Stimulated activated CD4-positive, alpha-beta T cell treated with anti-CD3 and anti-CD28 coated beads, Interleukin-4, amount 100 ng/mL, for 4 hours (primary cell): ENCODE data around the gene SEBOX.

Experiments
- DNase-seq, 2 experiments: peaks; one replicate each; pipeline ENCODE4 v3.0.0-alpha.2; 2020

The SEBOX gene, protein sequence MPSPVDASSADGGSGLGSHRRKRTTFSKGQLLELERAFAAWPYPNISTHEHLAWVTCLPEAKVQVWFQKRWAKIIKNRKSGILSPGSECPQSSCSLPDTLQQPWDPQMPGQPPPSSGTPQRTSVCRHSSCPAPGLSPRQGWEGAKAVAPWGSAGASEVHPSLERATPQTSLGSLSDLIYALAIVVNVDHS

DNA sequence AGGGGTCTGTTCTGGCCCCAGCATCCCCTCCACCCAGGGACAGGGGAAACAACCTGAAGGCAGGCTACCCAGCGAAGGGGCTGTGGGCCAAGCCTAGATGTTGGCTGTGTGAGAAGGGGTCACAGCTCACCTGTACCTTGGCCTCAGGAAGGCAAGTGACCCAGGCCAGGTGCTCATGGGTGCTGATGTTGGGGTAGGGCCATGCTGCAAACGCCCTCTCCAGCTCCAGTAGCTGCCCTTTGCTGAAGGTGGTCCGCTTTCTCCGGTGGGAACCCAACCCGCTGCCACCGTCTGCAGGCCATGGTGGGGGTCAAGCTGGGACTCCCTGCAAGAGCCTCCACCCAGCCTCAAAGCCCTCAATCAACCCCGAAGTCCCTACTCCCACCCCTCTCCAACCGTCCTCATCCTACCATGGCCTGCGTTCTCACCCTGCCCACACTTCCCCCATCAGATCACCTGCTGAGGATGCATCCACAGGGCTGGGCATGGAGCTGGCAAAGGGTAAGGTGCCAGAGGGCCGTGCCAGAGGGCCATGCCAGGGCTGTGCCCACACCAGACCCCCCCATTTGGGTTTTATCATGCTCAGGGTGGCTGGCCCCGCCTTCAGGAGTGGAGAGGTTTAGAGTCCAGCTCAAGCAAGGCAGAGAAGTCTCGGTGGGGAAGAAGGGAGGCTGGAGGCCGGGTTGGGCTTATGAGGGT lies at the start of gene SEBOX:
Gene SEBOX, minus strand, starts transcription at position 535 of the 699 bp plus-strand sequence. Its CDS starts 48 bp downstream, at position 487.
- DNase-seq, result no peak

DNA sequence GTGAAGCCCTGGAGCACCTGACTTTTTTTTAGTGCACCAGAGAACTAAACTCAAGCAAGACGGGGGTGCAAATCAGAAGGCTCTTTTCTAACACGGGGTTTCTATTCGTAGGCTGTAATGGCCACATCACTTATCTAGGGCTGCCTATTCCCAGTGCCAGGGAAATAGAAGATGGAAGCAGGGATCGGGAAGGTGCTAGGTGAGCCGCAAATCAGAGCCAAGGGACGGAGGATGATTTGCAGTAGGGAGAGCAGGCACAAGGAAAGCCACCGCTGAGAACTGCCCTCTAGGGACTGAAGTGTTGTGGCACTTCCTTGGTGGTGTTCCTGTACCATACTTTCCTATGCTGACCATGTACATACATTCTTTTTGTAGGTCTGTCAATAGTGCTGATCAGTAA lies 48.8 kb upstream of the SEBOX start:
- DNase-seq, result no peak

DNA sequence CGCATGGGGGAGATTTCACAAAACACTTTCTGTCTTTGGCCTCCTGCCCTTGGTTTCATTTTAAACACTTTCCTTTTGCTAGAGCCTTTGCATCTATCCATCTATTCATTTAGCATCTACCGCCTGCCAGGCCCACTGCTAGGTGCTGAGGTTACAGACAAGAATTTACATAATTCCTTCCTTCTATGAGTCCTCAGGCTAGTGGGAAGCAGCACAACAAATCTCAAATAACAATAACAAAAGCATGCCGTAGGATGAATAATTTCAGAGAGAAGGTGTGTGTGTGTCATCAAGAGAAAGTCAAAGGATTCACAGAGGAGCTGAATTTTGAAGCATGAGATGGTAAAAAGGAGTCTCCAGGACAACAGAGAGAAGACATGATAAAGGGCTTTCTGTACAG lies 47.1 kb upstream of the SEBOX start:
- DNase-seq, result no peak

DNA sequence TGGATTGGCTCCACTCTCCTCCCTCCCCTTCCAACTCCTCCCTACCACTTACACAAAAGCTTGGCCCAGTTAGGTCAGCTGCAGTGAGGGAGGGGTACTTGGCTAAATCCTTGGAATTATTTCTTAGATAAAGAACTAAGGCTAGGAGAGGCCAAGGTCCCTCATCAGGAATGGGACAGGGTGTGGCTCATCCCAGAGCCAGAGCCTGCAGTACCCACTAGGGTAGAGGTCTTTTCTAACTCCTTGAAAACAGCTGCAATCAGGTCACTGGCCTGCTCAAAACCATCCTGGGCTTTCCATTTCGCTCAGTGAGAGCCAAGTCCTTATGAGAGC lies 42.9 kb upstream of the SEBOX start:
- DNase-seq, result no peak

DNA sequence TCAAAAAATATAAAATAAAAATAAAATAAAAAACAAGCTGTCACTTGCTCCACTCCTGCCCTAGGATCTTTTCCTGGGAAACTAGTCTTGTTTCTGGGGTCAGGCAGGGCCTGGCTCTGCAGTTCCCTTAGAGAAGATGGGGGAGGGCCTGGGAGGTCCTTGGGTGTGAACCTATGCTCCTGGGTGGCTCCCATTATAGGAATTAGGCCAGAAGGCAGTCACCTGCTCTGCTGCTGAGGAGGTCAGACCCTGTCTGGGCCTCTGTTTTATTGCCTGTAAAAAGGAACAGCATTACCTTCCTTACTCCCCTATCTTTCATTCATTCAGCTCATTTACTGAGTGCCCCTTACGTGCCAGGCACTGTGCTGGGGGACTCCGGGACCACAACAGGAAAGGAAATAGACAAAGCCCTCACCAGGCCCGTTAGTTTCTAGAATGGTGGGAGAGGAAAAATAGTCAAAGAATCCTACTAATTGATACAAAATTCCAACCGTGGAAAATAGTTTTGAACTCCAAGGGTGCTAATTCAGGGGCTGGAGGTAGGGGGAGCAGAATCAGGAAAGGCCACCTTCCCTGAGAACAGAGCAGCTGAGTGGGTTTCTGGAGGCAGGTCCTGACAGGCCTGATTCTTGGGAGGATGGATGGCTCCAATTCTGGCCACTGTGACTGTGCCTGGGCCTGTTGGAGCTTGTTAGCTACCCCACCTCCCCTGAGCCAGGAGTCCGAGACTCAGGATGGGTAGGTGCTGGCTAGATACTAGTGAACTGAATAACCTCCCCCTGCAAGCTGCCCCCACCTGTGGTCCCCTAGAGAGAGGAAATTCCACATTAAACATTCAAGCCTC lies 42.4 kb upstream of the SEBOX start:
- no peak for DNase-seq

DNA sequence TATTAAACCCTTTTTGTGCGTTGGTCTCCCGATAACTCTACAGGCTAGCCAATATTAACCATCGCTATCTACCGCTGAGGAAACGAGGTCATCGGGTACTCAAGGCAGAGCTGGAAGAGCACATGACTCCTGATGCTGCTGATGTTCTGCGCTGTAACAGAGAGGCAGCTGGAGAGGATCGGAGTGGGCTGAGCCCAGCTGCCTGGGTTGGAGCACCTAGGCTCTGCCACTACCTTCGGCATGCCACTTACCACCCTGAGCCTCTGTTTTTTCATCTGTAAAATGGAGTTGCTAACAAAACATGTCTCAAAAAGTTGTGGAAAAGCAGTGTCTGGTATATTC lies 41.4 kb upstream of the SEBOX start:
- no peak for DNase-seq

DNA sequence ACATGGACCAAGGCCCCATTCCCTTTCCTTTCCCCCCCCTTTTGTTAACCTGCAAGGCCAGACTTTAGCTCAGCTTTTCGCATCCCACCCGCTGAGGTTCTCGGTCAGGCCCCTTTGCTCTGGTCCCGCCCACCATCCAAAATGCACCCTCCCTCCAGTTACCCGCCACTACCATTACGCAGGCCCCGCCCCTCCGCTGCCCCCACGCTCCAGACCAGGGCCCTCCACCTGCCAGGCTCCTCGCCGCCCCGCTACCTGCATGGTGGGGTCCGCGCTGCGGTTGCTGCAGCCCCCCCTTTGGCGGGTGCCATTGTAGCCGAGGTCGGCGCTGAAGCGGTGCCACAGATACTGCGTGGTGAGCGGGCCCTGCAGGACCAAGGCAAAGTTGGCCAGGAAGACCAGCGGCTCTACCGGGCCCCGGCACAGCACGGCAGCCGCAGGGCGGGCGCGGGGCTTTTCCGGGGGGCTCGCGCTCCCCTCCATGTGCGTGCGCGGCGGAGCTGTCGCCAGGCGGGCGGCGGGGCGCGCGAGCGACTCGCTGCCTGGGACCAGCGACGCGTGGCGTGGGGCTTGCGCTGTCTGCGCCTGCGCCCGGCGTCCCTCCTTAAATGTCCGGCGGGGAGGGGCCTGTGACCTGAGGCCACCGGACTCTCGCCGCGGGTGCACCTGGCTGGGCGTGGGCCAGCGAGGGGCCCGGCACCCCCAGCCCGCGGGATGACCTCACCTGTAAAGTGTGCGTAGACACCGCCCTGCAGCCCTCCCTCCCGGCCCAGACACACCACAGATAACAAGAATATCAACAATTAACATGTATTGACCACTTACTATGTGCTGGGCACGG lies 40.9 kb upstream of the SEBOX start, which contains the start of gene SLC46A1:
Gene SLC46A1, minus strand, starts transcription at position 581 of the 841 bp plus-strand sequence. Its CDS starts 98 bp downstream, at position 483.
- peak; percentile 48 to 65 for DNase-seq

DNA sequence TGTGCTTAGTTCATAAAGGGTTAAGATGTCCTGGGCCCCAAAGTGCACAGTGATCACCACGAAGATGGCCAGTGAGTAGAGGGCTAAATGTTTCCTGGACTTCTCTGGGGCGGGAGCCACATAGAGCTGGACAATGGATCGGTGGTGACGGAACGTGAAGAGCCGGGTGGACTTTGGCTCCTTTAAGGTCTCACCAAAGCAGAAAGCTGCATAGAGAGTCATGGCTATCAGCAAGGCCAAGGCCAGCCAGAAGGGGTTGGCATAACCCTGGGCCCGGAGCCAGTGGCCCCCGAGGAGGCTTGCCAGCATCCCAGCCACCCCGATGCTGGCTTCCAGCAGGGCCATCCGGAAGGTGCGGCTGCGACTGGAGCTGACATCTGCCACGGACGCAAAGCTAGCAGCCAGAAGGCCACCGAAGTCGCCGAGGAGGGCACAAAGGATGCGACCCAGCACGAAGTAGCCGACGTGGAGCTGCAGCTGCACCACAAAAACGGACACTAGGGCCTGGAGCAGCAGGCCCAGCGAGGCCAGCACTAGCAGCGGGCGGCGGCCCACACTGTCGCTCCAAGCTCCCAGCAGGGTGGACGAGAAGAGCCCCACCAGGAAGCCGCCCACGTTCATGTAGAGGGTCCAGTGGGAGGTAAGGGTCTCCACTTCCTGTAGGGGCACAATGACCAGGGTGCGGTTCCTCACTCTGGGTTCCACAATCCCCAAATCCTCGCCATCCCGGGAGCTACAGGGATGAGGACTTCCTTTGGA lies 40.0 kb upstream of the SEBOX start:
- no peak for DNase-seq

DNA sequence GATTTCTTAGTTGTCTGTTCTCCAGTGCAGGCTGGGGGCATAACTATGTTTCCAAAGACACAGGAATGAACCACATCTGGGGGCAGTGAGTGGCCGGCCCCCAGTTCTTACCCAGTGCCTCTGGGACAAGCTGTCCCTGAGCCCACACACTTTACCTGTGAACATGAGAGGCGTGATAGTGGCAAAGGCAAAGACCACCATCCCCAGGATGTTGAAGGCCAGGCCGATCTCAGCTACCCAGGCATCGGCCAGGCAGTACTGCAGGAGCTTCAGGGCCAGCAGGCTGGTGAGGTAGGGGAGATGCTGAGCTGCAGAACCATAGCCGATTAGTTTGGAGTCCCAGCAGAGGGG lies 39.4 kb upstream of the SEBOX start:
- no peak for DNase-seq

DNA sequence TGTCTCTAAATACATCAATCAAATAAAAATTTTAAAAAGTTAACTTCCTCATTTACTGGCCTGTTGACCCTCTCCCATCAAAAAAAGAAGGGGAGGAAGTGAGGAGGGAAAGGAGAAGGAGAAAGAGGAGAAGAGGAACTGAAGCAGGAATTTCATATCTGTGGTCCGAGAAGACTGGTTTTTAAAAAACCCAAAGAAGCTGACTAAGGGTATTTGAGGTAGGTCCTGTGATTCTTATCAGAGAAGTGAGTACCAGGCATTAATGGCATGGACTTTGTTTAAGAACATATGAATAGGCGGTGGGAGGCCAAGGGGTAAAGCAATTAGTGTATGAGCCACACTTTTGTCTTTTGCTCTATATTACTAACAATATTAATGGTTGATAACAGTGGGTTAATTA lies 39.0 kb upstream of the SEBOX start:
- no peak for DNase-seq

DNA sequence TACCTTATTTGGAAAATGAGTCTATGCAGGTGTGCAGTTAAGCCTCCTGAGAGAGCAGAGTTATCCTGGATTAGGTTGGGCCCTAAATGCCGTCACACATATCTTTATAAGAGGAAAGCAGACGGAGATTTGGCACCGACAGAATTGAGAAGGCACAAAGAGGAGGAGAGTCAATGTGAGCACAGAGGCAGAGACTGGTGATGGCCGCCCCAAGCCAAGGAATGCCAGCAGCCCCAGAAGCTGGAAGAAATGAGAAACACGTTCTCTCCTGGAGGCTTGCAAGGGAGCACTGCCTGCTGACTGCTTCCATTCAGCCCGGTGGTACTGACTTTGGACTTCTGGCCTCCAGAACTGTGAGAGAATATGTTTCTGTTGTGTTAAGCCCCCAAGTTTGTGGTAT lies 37.8 kb upstream of the SEBOX start:
- DNase-seq, result no peak

DNA sequence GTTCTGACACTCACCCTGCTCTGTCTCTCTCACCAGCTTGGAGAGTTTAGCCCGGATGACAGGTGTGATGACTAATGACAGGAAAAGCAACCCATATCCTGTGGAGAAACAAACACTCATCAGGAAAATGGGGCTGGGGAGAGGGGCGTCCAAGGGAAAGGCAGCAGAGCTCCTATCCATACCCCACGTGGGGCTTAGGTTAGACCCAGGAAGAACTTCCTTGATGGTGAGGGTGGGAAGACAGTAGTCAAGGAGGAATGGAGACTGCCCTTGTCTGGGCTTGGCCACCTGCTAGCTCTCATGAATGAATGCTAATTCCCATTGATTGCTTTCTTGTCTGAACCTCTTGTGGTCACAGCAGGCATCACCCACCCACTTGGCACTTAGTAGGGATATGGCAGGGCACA lies 37.2 kb upstream of the SEBOX start:
- no peak for DNase-seq

DNA sequence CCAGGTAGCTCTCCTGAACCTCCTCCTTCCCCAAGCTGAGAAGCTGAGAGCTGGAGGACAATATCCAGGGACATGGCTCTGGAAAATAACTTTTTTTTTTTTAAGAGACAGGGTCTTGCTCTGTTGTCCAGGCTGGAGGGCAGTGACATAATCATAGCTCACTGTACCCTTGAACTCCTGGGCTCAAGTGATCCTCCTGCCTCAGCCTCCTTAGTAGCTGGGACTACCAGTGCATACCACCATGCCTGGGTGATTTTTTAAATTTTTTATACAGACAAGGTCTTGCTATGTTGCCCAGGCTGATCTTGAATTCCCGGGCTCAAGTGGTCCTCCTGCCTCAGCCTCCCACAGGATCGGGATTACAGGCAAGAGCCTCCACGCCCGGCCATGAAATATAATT lies 34.8 kb upstream of the SEBOX start:
- no peak for DNase-seq

DNA sequence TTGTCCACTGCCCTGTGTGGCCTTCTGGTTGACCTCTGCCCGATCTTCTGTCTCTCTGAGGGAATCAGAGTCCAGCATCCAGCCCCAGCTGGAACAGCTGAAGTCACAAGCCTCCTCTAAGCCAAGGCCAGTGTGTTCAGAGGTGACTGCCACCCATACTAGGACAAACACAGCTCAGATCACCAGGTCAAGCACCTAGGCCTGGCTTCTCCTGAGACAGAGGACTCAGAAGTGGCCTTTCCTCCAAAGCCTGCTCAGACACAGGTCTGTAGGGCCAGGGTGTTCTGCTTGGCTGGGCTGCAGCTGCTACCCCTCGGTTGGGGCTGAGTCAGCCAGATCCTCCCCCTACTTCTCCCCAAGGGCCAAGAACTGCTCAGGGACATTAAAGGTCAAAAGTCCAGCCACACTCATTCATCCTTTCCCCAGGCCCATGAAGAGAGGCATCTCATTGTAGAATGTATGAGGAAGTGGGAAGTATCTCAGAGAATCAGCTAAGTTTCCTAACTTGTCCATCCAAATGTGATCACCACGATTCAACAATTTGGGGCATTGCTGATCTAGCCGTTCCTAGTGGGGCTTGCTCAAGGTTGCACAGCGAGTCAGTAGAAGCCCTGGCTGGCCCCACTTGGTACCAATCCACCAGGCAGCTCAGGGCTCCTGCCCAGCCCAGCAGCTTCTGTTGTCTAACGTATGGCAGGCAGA lies 33.4 kb upstream of the SEBOX start:
- no peak for DNase-seq

DNA sequence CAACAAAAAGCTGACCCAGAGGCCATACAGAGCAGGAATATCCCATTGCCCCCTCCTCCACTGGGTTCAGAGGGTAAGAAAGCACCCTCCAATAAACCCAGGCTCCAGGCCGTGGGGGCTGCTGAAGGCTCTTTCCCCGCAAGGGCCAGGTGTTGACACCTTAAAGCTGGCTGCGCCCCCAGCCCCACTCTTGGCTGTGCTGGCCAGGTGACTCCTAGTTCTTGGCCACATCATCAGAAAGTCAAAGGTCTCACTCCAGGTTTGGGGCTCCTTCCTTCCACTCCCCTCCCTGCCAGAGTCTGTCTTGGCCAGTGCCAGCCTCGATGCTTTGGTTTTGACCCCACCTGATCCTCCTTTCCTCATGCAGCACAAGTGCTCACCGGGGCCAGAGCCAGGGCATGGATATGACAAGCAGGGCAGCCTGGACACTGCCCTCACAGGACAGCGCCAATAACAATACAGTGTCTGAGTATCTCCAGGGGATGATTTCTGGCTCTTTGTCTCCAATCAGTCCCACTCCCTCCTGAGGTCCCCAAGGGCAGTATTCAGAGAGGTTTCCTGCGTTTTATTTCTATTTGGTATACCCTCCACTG lies 32.8 kb upstream of the SEBOX start:
- DNase-seq, result no peak

DNA sequence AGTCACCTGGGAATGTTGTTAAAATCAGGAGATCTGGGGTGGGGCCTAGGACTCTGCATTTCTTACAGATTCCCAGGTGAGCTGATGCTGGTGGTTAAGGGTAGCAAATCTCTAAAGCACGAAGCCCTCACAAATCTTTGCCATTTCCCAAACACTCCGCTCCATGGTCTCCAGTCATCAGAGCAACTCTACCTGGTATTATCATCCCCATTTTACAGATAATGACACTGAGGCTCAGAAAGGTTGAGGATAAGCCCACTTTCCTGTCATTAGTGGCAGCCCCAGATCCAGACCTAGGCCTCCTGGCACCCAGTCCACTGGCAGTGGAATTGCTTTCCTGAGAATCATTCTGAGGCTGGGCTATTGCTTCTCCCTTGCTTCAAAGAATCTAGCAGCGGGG lies 32.3 kb upstream of the SEBOX start:
- no peak for DNase-seq

DNA sequence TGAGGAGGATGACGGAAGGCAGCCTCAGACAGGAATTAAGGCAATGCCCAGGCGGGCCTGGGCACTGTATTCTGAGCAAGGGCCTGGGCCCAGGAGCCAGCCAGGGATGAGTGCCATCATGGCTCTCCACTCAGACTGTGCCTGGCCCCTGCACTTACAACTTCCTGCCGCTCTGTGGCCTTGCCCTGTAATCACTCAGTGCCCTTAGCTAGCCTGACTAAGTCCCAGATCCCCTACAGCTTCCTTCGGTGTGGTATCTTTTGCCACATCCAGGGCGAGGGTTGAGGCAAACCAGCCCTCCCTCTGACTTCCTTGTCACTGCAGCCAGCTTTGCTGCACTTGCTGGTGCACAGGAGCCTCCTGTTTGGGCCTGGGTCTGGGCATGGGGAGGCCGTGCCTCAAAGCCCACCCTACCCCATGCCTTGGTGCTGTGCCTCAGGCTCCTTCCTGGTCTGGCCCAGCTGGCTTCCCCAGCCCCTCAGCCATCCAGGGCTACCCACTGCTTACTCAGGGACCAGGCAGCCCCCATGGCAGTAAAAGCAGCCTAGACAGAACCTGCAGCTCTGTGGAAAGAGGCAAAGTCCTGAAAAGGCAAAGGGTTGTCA lies 31.7 kb upstream of the SEBOX start:
- DNase-seq, result no peak

DNA sequence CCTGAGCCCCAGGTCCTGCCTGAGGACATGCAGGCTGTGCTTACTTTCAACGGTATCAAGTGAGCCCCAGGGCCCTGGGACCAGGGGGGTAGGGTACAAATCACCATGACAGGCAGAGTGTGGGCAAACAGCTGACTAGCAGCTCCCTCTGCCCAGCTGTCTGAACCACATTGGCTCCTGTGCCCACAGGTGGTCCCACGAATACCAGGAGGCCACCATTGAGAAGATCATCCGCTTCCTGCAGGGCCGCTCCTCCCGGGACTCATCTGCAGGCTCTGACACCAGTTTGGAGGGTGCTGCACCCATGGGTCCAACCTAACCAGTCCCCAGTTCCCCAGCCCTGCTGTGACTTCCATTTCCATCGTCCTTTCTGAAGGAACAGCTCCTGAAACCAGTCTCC lies 31.0 kb upstream of the SEBOX start:
- no peak for DNase-seq

DNA sequence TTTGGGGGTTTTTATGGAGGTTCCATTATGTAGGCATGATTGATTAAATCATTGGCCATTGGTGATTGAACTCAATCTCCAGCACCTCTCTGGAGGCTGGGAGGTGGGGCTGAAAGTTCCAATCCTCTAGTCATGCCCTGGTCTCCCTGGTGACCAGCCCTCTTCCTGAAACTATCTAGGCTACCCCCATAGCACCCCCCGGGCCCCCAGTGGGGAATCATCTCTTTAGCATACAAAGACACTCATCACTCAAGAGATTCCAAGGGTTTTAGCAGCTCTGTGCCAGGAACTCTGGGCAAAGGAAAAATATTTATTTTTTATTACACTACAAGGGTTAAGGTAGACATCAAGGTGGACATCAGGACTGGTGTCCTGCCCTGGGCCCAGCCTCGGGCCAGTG lies 30.4 kb upstream of the SEBOX start:
- no peak for DNase-seq

DNA sequence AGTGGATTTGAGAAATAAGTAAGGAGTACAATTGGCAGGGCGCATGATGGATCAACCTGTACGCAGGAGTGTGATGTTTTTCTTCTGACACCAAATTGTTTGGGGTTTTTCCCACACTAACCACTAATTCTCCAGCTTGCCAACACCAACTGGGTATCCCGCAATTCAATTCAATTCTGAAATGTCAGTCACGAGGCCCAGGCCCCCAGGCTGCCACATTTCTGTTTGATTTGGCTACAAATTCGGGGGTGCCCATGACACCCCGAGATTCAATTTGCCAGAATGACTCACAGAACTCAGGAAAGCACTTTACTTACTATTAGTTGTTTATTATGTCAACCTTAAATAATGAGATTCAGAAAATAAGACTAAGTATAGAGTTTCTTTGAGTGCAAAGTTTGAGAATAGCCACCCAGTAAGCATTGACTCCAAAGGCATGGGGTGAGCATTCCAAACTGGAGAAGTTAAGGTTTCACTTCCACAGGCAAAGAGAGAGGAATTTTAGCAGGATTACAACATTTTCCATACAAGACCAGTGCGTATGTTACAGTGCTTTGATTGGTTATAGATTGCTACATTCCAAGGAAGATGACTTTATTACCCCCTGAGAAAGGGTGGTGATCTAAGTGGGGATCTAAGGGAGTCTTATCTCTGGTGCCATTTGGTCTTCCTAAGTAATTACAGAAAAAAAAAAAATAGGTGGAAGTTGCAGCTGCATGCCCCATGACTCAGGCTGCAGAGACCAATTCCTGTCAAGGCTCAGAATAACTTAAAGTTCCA lies 29.5 kb upstream of the SEBOX start:
- DNase-seq, result no peak
